ENCODE results near the gene HNRNPC.

DNA sequence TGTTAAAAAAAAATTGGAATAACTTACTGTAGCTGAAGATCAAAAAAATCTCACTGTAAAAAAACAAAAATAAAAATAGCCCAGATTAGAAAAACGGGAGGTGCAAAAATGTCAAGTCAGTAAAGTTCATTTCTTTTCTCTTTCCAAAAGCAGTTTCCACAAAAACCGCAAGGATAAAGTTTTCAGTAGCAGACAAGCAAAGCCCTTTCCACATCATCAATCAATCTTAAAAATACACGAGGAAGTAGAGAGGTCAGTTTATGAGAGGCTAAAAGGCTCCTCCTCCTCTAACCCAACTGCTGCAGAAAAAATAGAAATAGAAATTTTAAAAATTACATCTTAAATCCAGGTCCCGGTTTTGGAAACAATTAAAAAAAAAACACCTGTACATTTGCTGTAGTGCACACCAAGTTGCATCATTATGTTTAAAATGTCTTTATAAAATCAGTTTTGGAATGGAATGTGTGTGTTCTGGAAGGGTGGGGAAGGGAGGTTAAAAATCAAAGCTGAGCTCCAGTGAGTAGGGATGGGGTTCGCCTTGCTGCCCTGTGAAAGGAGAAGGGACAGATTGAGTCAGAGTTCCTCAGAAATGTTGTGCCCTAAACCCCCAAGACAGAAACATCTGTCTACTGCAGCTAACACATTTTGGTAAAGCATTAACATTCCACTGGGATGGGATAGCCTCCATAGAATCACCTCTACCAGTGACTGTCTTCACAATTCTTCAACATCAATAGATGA, 5.8 kb downstream of the HNRNPC start:
- no peak for TF ChIP-seq POLR2A (IDR thresholded peaks at IDR 0.05)
- TF ChIP-seq, protein P1, sequence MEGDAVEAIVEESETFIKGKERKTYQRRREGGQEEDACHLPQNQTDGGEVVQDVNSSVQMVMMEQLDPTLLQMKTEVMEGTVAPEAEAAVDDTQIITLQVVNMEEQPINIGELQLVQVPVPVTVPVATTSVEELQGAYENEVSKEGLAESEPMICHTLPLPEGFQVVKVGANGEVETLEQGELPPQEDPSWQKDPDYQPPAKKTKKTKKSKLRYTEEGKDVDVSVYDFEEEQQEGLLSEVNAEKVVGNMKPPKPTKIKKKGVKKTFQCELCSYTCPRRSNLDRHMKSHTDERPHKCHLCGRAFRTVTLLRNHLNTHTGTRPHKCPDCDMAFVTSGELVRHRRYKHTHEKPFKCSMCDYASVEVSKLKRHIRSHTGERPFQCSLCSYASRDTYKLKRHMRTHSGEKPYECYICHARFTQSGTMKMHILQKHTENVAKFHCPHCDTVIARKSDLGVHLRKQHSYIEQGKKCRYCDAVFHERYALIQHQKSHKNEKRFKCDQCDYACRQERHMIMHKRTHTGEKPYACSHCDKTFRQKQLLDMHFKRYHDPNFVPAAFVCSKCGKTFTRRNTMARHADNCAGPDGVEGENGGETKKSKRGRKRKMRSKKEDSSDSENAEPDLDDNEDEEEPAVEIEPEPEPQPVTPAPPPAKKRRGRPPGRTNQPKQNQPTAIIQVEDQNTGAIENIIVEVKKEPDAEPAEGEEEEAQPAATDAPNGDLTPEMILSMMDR (IDR thresholded peaks at IDR 0.05) = no peak

All from transverse colon (tissue), 3 donors.